ENCODE results near the gene TNPO1.
A peak's percentile ranks its signal among the peaks of the same experiment; 100 is the strongest.

Gene TNPO1

GRCh38 chr5:72817076-72817481, 618 bp downstream of the TNPO1 start:
- H3K4me3 ChIP-seq (ENCODE audit: low read depth, low read length): peak overlapping the region; percentile 78
- peak; percentile 1 for TF ChIP-seq CTCF (conservative IDR thresholded peaks at IDR 0.05; ENCODE audit: low read depth, low read length)
- peak; percentile 63 for DNase-seq (ENCODE audit: low read depth)

- no peak for DNase-seq (ENCODE audit: low read depth)
- H3K4me3 ChIP-seq (ENCODE audit: low read depth, low read length): peak overlapping the region; percentile 78
- no peak for TF ChIP-seq CTCF (conservative IDR thresholded peaks at IDR 0.05; ENCODE audit: low read depth, low read length)
These were observed 1.3 kb downstream of the TNPO1 start for GRCh38 chr5:72817671-72818266.

- peak overlapping the region; percentile 27 for H3K4me3 ChIP-seq (ENCODE audit: low read depth, low read length)
- TF ChIP-seq CTCF (conservative IDR thresholded peaks at IDR 0.05; ENCODE audit: low read depth, low read length): peak; percentile 90
- peak; percentile 77 for DNase-seq (ENCODE audit: low read depth)
These were observed 2.5 kb downstream of the TNPO1 start for GRCh38 chr5:72818866-72819534.

GRCh38 chr5:72821776-72822175, 5.3 kb downstream of the TNPO1 start:
- TF ChIP-seq CTCF (conservative IDR thresholded peaks at IDR 0.05; ENCODE audit: low read depth, low read length): no peak
- no peak for DNase-seq (ENCODE audit: low read depth)
- no peak overlapping the region for H3K4me3 ChIP-seq (ENCODE audit: low read depth, low read length)

- TF ChIP-seq CTCF (conservative IDR thresholded peaks at IDR 0.05; ENCODE audit: low read depth, low read length): no peak
- DNase-seq (ENCODE audit: low read depth): no peak
- no peak overlapping the region for H3K4me3 ChIP-seq (ENCODE audit: low read depth, low read length)
These were observed 6.5 kb downstream of the TNPO1 start for GRCh38 chr5:72822944-72823343.

- no peak for DNase-seq (ENCODE audit: low read depth)
- no peak for TF ChIP-seq CTCF (conservative IDR thresholded peaks at IDR 0.05; ENCODE audit: low read depth, low read length)
- H3K4me3 ChIP-seq (ENCODE audit: low read depth, low read length): no peak overlapping the region
These were observed 13.2 kb downstream of the TNPO1 start for GRCh38 chr5:72829707-72830106.

GRCh38 chr5:72830362-72830761, 13.9 kb downstream of the TNPO1 start:
- H3K4me3 ChIP-seq (ENCODE audit: low read depth, low read length): no peak overlapping the region
- DNase-seq (ENCODE audit: low read depth): no peak
- no peak for TF ChIP-seq CTCF (conservative IDR thresholded peaks at IDR 0.05; ENCODE audit: low read depth, low read length)
